GM18526 (cell line): ENCODE results near the gene SFT2D3.

Experiments used
- POLR2A ChIP-seq: IDR thresholded peaks from 3 replicates; pipeline ENCODE4 v1.6.1; 2011; ENCODE audit not compliant: insufficient read length; ENCODE audit errors: extremely low read depth

The SFT2D3 gene

DNA sequence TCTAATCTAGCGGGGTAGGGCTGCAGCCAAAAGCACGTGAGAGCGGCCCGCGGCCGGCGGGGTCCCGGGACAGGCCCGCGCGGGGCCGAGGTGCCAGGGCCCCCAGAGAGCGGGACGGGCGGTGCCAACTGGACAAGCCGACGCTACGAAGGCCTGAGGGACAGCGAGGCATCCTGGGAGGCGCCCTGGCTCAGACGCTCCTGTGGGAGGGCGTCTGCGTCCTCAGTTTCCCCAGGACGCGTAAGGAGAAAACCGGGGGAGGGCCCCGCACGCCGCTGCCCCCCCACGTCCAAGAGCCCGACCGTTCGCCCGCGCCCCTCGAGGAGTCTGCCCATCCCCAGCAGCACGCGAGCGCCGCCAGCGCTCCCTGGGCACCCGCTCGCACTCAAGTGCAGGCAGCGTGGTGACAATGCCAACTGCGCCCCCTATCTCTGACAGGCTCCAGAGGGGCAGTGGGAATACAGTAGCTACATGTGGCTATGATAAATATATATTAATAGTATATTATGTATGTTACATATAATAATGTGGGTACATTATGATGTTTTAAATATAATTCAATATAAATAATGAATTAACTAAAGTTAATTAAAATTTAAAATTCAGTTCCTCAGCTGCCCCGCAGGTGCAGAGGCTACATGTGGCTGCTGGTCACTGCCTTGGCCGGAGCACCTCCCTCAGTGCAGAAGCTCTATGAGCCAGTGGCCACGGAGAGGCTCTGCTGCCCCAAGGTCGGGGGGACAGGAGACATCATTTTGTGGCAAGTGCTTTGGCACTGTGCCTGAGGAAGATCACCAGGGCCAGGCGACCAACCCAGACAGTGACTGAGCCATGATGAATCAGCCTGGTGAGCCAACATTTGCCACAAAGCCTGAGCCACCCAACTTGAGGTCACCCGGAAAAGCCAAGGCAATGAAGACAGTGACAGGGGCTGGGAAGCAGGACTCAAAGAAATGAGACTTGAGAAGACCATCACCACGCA lies 5.5 kb upstream of the SFT2D3 start:
- TF ChIP-seq POLR2A, result no peak

DNA sequence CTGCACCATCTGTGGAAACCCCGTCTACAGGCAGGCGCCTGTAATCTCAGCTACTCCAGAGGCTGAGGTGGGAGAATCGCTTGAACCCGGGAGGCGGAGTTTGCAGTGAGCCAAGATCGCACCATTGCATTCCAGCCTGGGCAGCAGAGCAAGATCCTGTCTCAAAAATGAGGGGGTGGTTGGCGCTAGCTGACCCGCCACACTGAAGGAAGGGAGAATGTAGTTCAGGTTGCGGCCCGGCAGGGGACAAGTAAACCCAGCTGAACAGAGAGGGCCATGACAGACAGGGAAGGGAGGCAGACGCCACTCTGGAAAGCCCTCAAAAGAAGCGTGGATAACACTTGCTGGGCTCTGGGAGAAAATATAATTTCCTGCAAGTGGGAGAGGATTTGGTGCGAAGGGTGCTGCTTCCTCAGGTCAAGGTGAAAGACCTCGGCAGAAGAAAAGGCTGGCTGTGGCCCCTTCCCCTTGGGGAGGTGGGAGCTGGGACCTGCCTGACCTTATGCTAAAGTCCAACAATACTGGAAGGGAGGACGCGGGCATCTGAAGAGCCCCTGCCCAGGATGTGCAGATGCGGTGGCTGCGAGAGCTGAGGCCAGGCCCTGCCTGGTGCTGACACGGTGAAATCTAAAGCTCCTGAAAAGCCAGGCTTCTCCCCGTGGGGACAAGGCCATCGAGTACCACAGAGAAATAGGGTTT lies 3.7 kb upstream of the SFT2D3 start:
- no peak for TF ChIP-seq POLR2A

DNA sequence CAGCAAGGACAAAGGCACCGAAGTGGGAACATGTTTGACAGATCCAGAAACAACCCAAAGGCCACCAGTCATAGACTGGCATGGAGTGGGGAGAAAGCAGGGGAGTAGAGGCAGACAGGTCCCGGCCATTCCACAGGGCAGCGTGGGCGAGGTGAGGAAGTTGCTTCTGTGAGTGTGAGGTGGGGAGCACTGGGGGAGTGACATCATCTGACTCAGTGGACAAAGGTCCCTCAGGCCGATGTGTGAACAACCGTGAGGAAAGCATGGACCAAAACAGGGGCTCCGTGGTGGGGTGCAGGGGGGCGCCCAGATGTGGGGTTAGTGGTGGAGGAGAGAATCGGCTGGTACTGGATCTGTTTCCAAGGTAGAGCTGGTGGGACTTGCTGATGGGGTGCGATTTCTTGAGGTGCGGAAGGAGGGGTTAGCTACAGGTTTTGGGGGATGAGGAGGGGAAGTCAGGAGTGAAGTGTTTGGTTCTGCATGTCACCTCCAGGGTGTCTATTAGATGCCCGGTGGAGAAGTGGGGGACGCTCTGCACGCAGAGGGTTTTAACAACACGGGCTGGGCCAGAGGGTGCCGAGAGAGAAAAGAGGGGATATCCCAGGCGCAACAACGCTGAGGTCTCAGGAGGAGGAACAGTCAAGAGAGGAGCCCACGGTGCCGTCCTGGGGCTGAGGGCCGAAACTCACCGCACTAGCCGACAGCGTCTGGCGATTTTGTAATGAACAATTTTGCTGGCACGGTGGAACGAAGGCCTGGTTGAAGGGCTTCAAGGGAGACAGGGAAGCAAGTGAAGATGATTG lies 2.5 kb upstream of the SFT2D3 start:
- no peak for TF ChIP-seq POLR2A

DNA sequence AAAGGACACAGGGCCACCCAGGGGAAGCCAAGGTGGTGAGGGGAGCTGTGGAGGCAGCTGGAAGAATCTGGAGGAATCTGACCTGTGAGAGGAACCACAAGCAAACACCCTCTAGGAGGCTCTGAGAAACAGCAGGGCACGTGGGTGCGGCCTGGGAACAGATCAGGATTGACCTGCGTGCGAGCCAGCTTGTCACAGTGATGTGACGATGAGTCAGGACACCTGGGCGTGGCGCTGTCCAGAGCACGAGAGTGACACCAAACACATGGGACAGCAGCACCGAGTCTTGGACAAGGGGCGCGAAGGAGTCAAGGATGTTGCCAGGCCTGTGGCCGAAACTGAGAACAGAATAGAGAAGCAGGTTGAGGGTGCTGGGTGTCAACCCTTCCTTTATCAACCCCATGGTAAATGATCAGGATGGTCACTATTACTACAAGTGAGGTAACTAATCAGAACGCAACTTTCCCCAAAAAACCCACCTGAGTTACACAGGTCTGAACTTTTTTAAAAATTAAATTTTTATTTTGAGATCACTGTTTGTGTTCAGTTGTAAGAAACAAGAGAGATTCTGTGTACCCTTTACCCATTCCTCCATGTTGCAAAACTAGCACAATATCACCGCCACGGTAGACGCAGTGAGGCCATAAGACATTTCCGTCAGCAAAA lies 637 bp upstream of the SFT2D3 start:
- peak; percentile 54 for TF ChIP-seq POLR2A

DNA sequence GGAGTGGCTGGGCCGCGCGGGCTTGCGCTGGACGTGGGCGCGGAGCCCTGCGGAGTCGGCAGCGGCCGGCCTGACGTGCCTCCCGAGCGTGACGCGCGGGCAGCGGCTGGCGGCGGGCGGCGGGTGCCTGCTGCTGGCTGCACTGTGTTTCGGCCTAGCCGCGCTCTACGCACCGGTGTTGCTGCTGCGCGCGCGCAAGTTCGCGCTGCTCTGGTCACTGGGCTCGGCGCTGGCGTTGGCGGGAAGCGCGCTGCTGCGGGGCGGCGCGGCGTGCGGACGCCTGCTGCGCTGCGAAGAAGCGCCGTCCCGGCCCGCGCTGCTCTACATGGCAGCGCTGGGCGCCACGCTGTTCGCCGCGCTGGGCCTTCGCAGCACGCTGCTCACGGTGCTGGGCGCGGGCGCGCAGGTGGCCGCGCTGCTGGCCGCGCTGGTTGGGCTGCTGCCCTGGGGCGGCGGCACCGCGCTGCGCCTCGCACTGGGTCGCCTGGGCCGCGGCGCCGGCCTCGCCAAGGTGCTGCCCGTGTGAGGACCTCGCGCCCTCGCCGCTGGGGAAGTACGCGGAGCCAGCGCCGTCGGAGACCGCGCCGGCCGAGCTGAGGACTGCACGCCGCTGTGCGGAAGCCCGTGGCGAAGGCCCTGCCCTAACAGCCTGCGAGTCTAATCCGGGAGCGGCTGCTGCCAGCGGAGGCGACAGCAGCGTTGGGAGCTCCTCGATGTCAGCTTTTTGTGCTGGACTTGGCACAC lies 526 bp downstream of the SFT2D3 start:
- peak; percentile 45 for TF ChIP-seq POLR2A

DNA sequence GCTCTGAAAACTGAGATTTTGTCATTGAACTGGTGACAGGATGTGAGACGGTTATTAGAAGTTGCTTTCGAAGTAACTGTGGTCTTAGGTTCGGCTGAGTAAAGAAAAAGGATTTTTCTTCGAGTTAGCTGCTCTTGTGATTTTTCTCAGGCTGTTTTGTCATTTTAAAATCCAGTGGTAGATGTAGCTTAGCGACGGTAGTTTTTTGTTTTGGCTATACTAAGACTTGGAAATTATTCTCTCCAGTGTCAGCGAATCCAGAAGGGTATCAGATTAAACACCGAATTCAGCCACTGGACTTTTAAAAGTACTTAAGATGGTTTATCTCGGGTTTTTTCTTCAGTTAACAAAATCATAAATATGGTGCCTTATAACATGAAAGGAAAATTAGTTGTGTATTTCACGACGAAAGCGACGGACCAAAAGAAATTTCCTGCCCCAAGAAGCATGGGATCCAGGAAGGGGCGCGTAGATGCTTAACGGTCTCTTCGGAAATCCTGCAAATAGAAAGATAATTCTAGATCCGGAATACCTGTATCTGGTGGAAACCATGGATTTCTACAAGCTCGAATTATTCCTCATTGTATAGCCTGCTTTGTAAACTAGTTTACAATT lies 1.2 kb downstream of the SFT2D3 start:
- no peak for TF ChIP-seq POLR2A

DNA sequence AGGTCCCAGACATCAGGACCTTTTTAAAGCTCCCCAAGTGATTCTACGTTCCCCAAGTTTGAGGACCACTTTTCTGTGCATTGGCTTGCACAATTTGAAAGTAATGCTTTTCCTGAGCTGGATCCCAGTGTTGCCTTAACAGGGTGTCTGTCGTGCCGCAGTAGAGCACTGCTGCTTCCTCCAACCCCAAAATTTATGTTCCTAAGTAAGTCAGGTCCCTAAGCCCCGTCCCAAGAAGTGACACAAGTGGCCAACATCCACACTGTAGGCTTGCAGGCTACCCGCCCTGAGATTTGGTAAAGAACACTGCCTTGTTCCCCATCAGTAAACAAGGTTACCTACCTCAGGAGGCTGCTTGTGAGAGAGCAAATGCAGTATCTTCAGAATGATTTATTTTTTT lies 2.0 kb downstream of the SFT2D3 start:
- no peak for TF ChIP-seq POLR2A

DNA sequence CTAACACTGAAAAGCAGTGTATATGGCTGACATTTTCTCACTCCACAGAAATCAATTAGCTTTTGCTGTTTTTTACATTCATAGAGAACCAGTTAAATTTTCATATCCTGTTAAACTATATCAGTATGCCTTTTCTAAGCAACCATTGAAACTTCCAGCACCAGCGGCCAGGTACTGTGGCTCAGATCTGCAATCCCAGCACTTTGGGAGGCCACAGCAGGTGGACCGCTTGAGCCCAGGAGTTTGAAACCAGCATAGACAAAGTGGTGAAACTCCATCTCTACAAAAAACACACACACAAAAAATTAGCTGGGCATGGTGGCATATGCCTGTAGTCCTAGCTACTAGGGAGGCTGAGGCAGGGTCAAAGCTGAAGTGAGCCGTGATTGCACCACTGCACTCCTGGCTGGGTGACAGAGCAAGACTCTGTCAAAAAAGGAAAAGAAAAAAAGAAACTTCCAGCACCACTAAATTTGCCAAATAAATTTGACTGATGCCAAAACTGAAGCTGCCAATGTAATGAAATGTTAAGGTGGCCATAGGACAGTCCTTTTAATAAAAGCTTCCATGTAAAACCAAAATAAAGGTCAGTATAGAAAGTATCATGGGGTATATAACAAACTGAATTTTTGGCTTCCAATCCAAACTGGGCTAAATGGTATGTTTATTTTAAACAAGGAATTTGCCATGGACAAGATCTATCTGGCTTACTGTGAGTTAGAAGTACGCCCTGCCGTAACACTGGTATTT lies 3.5 kb downstream of the SFT2D3 start:
- no peak for TF ChIP-seq POLR2A

DNA sequence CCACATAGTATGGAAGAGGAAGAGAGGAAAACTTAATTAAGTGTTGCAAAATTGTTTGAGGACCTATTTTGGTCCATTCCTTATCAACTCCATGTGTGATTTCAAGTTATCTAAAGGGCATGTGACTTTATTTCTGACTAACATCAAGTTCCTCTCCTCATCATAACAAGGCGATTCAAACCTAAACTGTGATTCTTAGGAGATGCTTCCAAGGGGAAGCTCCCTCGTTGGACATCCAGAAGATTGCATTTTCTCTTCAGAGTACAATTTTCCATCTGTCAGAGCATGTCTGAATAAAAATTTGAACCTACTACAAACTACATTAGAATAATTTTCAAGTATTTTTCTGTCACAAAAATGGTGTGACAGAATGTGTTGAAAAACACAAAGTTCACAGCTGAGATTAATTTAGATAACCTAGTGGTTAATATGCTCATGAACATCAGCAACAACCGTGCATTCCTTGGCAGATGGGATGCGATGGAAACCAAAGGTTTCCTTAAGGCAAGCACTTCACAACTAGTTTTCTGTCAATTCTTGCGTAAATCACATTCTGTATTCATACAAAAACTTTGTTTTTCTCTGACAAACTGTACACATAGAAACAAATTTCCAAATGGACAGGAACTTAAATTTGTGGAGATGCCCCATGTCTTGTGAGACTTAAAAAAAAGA lies 4.2 kb downstream of the SFT2D3 start:
- TF ChIP-seq POLR2A, result no peak

DNA sequence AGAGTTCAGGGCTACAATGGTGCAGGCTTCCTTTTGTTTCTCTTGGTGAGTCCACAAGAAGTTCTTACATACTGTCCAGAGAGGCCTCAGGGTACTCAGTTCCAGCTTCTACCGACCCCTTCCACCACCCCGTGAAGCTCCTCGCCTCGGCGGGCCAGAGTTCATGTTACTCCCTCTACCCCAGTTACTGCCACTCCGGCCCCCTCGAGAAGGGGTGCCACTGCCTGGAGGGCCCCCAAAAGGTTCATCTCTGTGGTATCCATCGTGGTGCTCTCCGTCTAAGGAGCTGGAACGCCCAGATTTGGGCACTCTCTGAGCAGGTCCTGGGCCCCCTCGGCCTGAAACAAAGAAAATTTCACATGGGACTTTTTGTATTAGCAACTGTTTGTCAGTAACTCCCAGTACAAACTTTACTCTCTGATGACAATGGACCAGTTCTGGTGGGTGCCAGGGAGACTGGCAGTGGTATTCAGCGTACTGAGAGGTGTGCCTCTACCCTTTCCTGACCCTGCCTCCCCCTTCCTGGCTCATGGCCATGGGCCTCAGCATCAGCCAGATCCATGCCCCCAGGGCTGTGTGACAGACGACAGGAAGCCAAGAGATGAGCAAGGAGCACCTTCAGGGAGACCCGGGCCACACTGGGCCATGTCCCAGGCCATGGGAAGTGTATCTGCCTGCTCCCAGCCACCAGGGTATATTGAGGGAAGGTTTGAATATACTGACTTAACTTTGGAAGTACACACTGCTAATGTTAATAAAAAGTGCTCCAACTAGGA lies 5.1 kb downstream of the SFT2D3 start:
- no peak for TF ChIP-seq POLR2A

DNA sequence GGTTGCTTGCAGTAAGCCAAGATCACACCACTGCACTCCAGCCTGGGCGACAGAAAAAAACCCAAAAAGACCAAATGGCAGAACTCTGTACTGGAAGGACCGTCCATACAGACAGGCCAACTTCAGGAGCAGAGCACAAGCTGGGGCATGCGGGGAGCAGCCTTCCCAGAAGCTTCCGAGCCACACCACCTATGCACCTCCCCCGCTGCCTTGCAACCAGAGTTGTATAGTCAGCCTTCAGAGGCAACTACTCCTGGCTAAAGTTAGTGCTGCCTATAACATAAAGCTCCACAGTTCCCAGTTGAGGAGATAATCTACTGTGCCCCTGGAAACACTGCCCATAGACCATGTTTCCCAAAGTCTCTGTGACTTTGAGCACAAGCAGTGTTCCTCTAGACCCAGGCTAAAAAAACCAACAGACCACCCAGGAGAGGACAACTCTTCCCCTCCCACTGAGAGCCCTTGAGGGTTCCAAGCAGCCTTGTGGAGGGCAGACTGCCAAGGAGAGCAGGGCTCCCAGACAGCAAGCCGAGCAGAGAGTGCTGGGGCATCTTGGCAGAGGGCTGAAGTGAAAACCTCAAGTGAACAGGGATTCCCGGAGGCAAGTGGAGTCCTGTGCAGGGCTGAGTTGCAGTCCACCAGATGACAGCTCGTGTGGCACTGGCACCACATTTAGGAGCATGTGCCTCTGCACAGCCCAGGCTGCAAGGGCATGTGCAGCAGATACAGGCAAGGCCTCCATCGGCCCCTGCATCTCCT lies 6.8 kb downstream of the SFT2D3 start:
- no peak for TF ChIP-seq POLR2A
